MCF 10A (cell line): ENCODE data around the gene LRP2. TPM values are rescaled to one million over a fixed set of nuclear protein-coding genes. Genes with fewer than 3 reads are reported as not detected.
"Not testable (repeated sequence)": the region's sequence is repeated elsewhere in the genome, so short reads cannot be mapped to it uniquely, and the experiment has no call there.

Source experiments
- BruUV-seq: library from RNA; stranded (reverse); fragments of 400-500 nt; replicated peaks from 2 replicates; lab custom pipeline; 2021; lab: Mats Ljungman, UMichigan
- CTCF ChIA-PET: fragments of 300-600 bp; sonication (Branson Sonifier 250); formaldehyde crosslinking; extraction: SDS; loops from one replicate; lab custom pipeline; 2021; ENCODE audit warnings: antibody characterized with exemption, inconsistent platforms; lab: Yijun Ruan, JAX
- POLR2A ChIA-PET: fragments of 300-600, 350-650 bp; sonication (Branson Sonifier 250); formaldehyde crosslinking; extraction: SDS; loops from one replicate; lab custom pipeline; 2020; ENCODE audit warnings: antibody characterized with exemption, inconsistent platforms; lab: Yijun Ruan, JAX
- DNase-seq: peaks from one replicate; pipeline ENCODE4 v3.0.0-alpha.2; 2018; ENCODE audit not compliant: unreplicated experiment
- H3K27ac Mint-ChIP-seq: one replicate; pipeline ENCODE4 v1.8.0; 2022; ENCODE audit warnings: mild to moderate bottlenecking, low read depth, mixed read lengths; ENCODE audit not compliant: unreplicated experiment
- H3K27me3 Mint-ChIP-seq: one replicate; pipeline ENCODE4 v1.8.0; 2022; ENCODE audit warnings: mixed read lengths; ENCODE audit not compliant: insufficient read depth, unreplicated experiment
- H3K36me3 Mint-ChIP-seq: one replicate; pipeline ENCODE4 v1.8.0; 2022; ENCODE audit warnings: mild to moderate bottlenecking, moderate library complexity, mixed read lengths; ENCODE audit not compliant: insufficient read depth, unreplicated experiment
- H3K4me1 Mint-ChIP-seq: one replicate; pipeline ENCODE4 v1.8.0; 2022; ENCODE audit warnings: mixed read lengths; ENCODE audit not compliant: insufficient read depth, unreplicated experiment
- H3K4me3 Mint-ChIP-seq: one replicate; pipeline ENCODE4 v1.8.0; 2022; ENCODE audit warnings: mild to moderate bottlenecking, moderate library complexity, mixed read lengths; ENCODE audit not compliant: unreplicated experiment
- H3K9me3 Mint-ChIP-seq: one replicate; pipeline ENCODE4 v1.8.0; 2022; ENCODE audit warnings: mixed read lengths; ENCODE audit not compliant: unreplicated experiment
- intact Hi-C: fragments of 100-400 bp; cut with micrococcal nuclease; formaldehyde crosslinking; loops from 2 replicates; pipeline ENCODE4 v1.14.1; 2022
- total RNA-seq: library from RNA; stranded (reverse); gene quantifications from 2 replicates; pipeline ENCODE4 v1.2.3, GENCODE V29; 2022
- TF ChIP-seq, protein P1 (sequence below): fragments of 200-600 bp; IDR thresholded peaks from one replicate; pipeline ENCODE4 v1.8.0; 2022; ENCODE audit warnings: antibody characterized with exemption, mild to moderate bottlenecking; ENCODE audit not compliant: unreplicated experiment

The LRP2 gene
- total RNA-seq, 1 experiment from 2014 or later, result 0.07 TPM

DNA sequence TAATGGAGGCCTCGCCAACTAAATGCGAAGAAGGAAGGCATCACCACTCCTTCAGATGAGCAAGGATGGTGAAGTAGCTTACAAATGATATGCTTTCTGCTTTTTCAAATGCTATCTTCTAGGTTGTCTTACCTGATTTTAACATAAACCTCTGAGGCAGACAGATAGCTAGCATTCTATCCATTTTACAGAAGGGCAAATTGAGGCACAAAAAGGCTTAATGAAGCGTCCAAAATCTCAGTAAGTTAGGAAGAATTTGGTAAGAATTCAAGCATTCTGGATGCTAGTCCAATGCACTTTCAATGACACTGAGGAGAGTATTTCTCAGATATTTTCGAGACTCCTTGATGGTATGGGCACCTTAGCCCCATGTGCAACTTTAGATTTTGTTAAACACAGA lies 81.8 kb downstream of the LRP2 start:
- intact Hi-C loops, result no loop called here
- BruUV-seq, result no TSS peak
- no peaks in the 10 kb centered on the region for H3K36me3 Mint-ChIP-seq
- ChIA-PET CTCF (interaction anchor here (0.5 to 0.9 kb wide), 2 partner anchors 9 to 179 kb away, joined by 4 to 6 read pairs; no protein-coding TSS in a partner anchor), POLR2A (no interaction called here)
- peaks cover 3% of the 10 kb centered on the region for H3K4me1 Mint-ChIP-seq
- H3K9me3 Mint-ChIP-seq, result no peaks in the 10 kb centered on the region
- no peak overlapping the region for H3K27ac Mint-ChIP-seq
- no peak for DNase-seq
- TF ChIP-seq, protein P1, sequence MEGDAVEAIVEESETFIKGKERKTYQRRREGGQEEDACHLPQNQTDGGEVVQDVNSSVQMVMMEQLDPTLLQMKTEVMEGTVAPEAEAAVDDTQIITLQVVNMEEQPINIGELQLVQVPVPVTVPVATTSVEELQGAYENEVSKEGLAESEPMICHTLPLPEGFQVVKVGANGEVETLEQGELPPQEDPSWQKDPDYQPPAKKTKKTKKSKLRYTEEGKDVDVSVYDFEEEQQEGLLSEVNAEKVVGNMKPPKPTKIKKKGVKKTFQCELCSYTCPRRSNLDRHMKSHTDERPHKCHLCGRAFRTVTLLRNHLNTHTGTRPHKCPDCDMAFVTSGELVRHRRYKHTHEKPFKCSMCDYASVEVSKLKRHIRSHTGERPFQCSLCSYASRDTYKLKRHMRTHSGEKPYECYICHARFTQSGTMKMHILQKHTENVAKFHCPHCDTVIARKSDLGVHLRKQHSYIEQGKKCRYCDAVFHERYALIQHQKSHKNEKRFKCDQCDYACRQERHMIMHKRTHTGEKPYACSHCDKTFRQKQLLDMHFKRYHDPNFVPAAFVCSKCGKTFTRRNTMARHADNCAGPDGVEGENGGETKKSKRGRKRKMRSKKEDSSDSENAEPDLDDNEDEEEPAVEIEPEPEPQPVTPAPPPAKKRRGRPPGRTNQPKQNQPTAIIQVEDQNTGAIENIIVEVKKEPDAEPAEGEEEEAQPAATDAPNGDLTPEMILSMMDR, result no peak
- peaks cover 44% of the 10 kb centered on the region for H3K27me3 Mint-ChIP-seq
- no peak overlapping the region for H3K4me3 Mint-ChIP-seq

DNA sequence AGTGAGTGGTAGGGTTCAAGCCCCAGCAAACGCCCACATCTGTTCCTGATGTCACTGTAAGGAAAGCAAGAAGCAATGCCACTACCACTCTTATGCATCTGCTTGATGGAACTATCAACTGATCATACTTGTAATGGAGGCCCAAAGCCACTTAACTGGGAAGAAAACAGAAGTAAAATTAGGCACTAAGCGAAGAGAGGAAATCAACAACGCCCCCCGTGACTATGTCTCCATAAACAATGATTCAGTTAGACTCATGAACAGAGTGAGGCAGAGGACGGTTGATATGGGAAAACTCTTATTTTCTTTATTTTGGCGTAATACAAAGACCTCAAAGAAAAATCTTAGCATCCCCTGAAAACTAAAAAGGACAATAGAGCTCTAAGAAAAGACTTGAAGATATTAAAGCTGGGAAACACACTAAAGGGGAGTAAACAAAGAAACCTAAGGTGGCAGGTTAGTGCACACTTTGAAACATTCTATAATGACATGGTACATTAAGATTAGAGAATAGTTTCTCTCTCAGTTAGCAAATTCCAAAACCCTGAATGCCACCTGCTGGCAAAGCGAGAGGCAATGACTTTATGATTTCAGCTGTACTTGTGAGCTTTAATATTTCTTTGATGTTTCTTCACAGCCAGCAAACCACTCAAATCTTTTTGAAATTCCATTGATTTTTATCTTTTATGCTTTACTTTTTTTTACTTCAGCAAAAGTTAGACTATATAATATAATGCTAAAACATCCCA lies 86.5 kb downstream of the LRP2 start:
- peaks cover 70% of the 10 kb centered on the region for H3K27me3 Mint-ChIP-seq
- POLR2A ChIA-PET, result interaction anchor here (1.0 kb wide), 1 partner anchor 18 kb away, joined by 3 read pairs; no protein-coding TSS in a partner anchor
- CTCF ChIA-PET, result interaction anchor here (0.6 to 5.1 kb wide), 17 partner anchors 9 to 503 kb away, joined by 3 to 29 read pairs (median 4); no protein-coding TSS in a partner anchor
- TF ChIP-seq, protein P1, result peak; percentile 25
- BruUV-seq, result no TSS peak
- H3K27ac Mint-ChIP-seq, result no peak overlapping the region
- H3K9me3 Mint-ChIP-seq, result no peaks in the 10 kb centered on the region
- H3K4me1 Mint-ChIP-seq, result no peaks in the 10 kb centered on the region
- peak; percentile 31 for DNase-seq
- intact Hi-C loops, result loop anchor here (1.0 to 5.0 kb wide), 2 partner anchors 166 to 314 kb away; no protein-coding TSS in a partner anchor
- no peak overlapping the region for H3K4me3 Mint-ChIP-seq
- H3K36me3 Mint-ChIP-seq, result no peaks in the 10 kb centered on the region

DNA sequence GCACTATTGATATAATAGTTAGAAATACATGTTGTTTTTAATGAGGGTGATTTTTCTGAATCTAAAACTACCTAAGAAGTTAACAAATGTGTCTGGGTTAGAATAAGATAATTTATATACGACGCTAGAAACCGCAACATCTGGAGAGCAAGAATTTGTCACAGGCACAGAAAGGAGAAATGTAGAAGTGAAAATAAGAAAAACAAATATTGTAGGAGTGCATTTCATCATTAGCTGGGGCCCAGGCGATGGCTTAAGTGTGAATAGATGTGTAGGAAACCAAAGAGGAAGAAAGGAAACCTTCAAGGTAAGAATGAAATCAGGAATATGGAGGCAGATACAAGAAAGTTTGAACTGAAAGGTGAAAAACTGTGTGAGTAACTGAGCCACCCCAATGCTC lies 90.3 kb downstream of the LRP2 start:
- CTCF ChIA-PET, result interaction anchor here (0.6 to 0.7 kb wide), 3 partner anchors 13 to 451 kb away, joined by 3 to 5 read pairs (median 4); no protein-coding TSS in a partner anchor
- Mint-ChIP-seq H3K4me1 (no peaks in the 10 kb centered on the region), H3K27ac (no peak overlapping the region), H3K9me3 (no peaks in the 10 kb centered on the region), H3K4me3 (no peak overlapping the region), H3K36me3 (no peaks in the 10 kb centered on the region), H3K27me3 (peaks cover 61% of the 10 kb centered on the region)
- TF ChIP-seq, protein P1, result no peak
- no peak for DNase-seq
- POLR2A ChIA-PET, result interaction anchor here (0.7 kb wide), 1 partner anchor 907 kb away, joined by 3 read pairs; no protein-coding TSS in a partner anchor
- BruUV-seq, result no TSS peak
- intact Hi-C loops, result no loop called here

DNA sequence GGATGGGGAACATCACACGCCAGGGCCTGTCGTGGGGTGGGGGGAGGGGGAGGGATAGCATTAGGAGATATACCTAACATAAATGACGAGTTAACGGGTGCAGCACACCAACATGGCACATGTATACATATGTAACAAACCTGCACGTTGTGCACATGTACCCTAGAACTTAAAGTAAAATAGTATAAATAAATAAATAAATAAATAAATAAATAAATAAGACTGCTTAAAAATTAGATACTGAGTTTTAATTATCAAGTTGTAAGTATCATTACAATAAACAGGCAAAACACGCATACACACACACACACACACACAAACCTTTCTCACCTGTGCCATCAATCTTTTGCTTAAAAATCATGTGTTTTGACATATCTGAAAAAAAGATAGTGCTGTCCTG lies 91.8 kb downstream of the LRP2 start:
- BruUV-seq, H3K4me3 Mint-ChIP-seq, H3K36me3 Mint-ChIP-seq, DNase-seq, CTCF ChIA-PET, H3K9me3 Mint-ChIP-seq, H3K27ac Mint-ChIP-seq, H3K4me1 Mint-ChIP-seq, POLR2A ChIA-PET, intact Hi-C loops: not testable (repeated sequence)
- H3K27me3 Mint-ChIP-seq, result peaks cover 75% of the 10 kb centered on the region
